AG04449 (cell line): ENCODE results near the gene SOWAHA.

Experiments
- CTCF ChIA-PET: fragments of 350-600 bp; formaldehyde crosslinking; extraction: SDS; loops from one replicate; lab custom pipeline; 2021; ENCODE audit warnings: antibody characterized with exemption; lab: Yijun Ruan, JAX
- POLR2A ChIA-PET: fragments of 400-600, 350-600 bp; formaldehyde crosslinking; extraction: SDS; loops from one replicate; lab custom pipeline; 2020; ENCODE audit warnings: antibody characterized with exemption, inconsistent platforms; lab: Yijun Ruan, JAX
- DNase-seq: peaks from one replicate; pipeline ENCODE4 v3.0.0-alpha.2; 2010; ENCODE audit warnings: low read depth, low spot score
- H3K4me3 ChIP-seq: 2 replicates; pipeline ENCODE4 v1.5.1; 2011; ENCODE audit warnings: low read depth, mild to moderate bottlenecking, control low read depth, low read length
- TF ChIP-seq, protein P1 (sequence below): IDR thresholded peaks from one replicate; pipeline ENCODE4 v1.5.1; 2011; ENCODE audit warnings: mild to moderate bottlenecking, moderate library complexity, low read length, control low read depth, inconsistent platforms; ENCODE audit not compliant: insufficient read depth; ENCODE audit errors: missing control alignments

Gene SOWAHA

DNA sequence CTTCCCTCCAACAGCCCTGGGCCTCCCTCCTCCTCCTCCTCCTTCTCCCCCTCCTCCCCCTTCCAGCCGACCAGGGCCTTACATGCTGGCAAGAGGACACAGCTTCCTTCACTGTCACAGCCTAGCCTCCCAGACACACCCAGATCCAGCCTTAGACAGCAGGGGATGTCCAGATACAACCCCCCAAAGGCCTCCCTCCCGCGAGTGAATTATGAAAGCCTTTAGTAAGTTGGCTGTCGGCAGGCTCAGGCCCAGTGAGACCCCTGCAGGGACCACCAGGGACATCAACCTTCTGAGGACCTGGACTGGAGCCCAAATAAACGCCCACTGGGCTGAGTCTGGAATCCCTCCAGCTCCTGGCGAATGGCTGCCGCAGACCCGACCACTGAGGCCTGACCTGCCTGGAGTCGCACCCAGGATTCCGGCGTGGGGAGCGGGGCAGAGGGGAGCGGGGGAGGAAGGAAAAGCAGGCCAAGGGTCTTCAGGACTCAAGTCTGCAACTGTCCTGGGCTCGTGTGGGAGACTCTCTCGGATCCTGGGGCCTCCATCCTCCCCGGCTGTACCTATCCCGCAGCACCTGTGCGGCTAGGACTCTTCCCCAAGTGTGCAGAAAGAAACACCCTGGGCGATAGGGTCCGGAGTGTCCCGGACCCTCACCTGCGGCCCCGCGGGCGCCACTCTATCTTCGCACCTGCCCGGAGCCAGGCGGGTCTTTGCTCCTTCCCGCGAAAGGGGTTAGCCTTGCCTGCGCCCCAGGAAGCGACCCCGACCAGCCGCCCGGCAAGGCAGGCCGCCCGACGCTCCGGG, 36.8 kb upstream of the SOWAHA start:
- TF ChIP-seq, protein P1, sequence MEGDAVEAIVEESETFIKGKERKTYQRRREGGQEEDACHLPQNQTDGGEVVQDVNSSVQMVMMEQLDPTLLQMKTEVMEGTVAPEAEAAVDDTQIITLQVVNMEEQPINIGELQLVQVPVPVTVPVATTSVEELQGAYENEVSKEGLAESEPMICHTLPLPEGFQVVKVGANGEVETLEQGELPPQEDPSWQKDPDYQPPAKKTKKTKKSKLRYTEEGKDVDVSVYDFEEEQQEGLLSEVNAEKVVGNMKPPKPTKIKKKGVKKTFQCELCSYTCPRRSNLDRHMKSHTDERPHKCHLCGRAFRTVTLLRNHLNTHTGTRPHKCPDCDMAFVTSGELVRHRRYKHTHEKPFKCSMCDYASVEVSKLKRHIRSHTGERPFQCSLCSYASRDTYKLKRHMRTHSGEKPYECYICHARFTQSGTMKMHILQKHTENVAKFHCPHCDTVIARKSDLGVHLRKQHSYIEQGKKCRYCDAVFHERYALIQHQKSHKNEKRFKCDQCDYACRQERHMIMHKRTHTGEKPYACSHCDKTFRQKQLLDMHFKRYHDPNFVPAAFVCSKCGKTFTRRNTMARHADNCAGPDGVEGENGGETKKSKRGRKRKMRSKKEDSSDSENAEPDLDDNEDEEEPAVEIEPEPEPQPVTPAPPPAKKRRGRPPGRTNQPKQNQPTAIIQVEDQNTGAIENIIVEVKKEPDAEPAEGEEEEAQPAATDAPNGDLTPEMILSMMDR = no peak
- H3K4me3 ChIP-seq = peak overlapping the region; percentile 72
- DNase-seq = no peak
- ChIA-PET CTCF (interaction anchor here (0.6 to 2.3 kb wide), 6 partner anchors 10 to 392 kb away, joined by 3 to 9 read pairs (median 4); partner anchors contain the start of gene SHROOM1), POLR2A (interaction anchor here (0.6 kb wide), 1 partner anchor 29 kb away, joined by 3 read pairs; the partner anchor contains the start of gene CCNI2)

DNA sequence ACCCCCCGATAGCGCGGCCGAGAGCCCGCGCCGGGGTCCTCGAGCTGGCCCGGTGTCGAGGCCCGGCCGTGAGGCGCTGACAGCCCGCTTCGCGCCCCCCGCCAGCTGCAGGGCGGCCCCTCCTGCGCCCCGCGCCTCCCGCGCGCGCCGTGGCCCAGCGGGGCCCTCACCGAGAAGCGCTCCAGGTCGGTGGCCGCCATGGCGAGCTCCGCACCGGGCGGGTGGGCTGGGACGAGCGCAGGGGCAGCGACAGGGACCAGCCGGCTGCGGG, 36.2 kb upstream of the SOWAHA start:
- TF ChIP-seq, protein P1 = no peak
- CTCF ChIA-PET = interaction anchor here (0.6 to 2.3 kb wide), 3 partner anchors 9 to 392 kb away, joined by 3 to 6 read pairs (median 3); partner anchors contain the start of gene SHROOM1
- POLR2A ChIA-PET = no interaction called here
- peak overlapping the region; percentile 72 for H3K4me3 ChIP-seq
- DNase-seq = no peak

DNA sequence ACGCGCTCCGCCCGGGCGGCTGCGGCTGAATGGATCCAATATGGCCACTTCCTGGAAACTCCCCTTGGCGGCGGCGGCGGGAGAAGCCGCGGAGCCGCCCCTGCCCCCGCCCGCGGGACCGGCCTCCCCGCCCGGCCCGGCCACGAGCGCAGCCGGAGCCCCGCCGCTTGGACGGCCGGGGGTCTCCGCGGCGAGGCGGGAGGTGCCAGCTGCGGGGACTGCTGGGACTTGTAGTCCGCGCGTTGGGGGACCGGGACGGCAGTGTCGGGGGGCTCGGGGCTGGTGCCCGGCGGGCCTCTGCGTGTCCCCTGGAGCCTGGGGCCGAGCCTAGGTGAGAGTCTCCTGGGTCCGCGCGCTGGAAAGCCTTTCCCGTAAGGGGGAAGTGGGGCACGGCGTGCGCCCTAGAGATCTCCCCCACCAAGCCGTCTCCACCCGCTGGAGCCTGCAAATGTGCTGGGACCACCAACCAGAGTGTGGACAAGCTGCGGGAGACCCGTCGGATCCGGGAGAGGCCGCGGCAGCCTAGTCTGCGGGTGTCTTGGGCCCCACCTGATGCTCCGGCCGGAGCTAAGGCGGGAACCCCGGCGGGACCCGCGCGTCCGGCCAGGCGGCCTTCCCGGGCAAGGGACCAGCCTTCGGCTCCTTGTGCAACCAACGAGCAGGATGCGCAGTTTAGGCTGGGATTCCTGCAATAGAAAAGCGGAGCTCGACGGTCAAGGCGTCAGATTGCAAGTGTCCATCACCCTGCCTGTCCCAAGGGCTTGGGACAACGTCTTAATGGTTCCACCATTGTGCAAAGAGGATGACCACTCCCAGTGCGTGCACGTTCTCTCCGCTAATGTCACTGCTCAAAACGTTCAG, 35.7 kb upstream of the SOWAHA start, which contains the start of gene SEPTIN8:
Gene SEPTIN8 (minus strand): TSS at position 31 of the 861 bp plus-strand sequence. CDS start 102 bp downstream, outside the sequence.
- DNase-seq = no peak
- H3K4me3 ChIP-seq = peak within 1 kb of the TSS; percentile 72
- TF ChIP-seq, protein P1 = no peak
- ChIA-PET POLR2A (no interaction called here), CTCF (interaction anchor here (0.7 to 2.3 kb wide), 5 partner anchors 8 to 391 kb away, joined by 4 to 20 read pairs (median 5); no protein-coding TSS in a partner anchor)

DNA sequence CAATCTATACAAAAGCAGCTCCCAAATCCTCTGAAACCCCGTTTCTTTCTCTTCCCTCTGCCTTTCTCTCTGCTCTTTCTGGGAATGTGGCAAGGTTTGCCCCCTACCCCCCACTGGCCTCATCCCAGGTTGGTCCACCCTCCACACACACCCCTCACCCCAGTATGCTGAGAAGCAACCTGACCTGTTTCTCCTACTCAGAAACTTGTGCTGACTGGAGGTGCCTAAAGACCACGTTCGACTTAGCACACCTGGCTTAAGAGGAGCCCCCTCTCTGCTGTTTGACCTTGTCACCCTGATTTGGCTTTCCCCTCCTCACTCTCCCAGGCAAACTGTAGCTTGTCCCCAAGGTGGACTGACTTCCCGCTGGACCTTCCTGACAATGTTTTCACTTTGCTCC, 35.0 kb upstream of the SOWAHA start:
- TF ChIP-seq, protein P1 = no peak
- DNase-seq = no peak
- ChIA-PET POLR2A (no interaction called here), CTCF (interaction anchor here (0.7 to 2.3 kb wide), 4 partner anchors 25 to 392 kb away, joined by 4 to 20 read pairs (median 4); no protein-coding TSS in a partner anchor)
- peak overlapping the region; percentile 72 for H3K4me3 ChIP-seq

DNA sequence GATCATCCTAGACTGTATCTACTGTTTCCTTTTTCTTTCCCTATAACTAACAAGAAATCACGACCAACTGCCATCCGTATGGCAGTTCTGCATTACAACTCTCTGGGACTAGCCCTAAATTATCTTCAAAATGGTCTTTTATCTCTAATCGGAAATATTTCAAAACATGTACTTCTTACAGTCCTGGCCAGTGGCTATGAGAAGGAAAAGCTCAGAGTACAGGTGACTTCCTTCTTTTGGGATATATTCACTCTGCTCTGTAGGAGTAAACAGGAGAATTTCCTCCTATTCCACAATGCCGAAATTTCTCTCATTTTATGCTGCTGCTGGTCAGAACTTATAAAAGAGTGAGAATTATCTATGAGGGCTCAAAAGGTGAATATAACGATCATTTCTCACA, 34.2 kb upstream of the SOWAHA start:
- DNase-seq = no peak
- TF ChIP-seq, protein P1 = no peak
- ChIA-PET POLR2A (no interaction called here), CTCF (interaction anchor here (0.5 to 2.3 kb wide), 2 partner anchors 42 to 62 kb away, joined by 3 to 20 read pairs; no protein-coding TSS in a partner anchor)
- H3K4me3 ChIP-seq = no peak overlapping the region
